H1 (cell line): Measurements from ENCODE around the gene NOS1AP. TPM values are rescaled to one million over a fixed set of nuclear protein-coding genes. Genes with fewer than 3 reads are reported as not detected.

ENCODE experiments used
- CTCF ChIA-PET: fragments of 300-600 bp; sonication (Branson Sonifier 250); formaldehyde crosslinking; loops from one replicate; lab custom pipeline; 2021; ENCODE audit not compliant: partially characterized antibody; lab: Charles Lee
- POLR2A ChIA-PET: fragments of 300-600 bp; sonication (Branson Sonifier 250); formaldehyde crosslinking; loops from one replicate; lab custom pipeline; 2021; ENCODE audit warnings: inconsistent platforms; ENCODE audit not compliant: partially characterized antibody; lab: Charles Lee
- DNase-seq, 2 experiments: peaks; one replicate each; pipeline versions ENCODE4 v3.0.0 to v3.0.0-alpha.2; 2010 to 2022; ENCODE audit warnings: low spot score in 2 of 2, low read depth in 1 of 2, mixed read lengths in 1 of 2
- FAIRE-seq: peaks from 2 replicates; lab custom pipeline; 2011; peaks lifted over from hg19 to GRCh38; lab: Jason Lieb, UNC
- H2AFZ ChIP-seq: 2 replicates; pipeline ENCODE4 v1.8.1; 2012; ENCODE audit warnings: low read length, inconsistent platforms
- H2AK5ac ChIP-seq: 2 replicates; pipeline ENCODE4 v1.6.1; 2013; ENCODE audit warnings: low read depth, low read length
- H2BK120ac ChIP-seq: replicated peaks from 2 replicates; pipeline ENCODE3; 2013; ENCODE audit warnings: low read depth, low read length, inconsistent platforms
- H2BK12ac ChIP-seq: 2 replicates; pipeline ENCODE4 v1.6.1; 2013; ENCODE audit warnings: low read depth, low read length
- H2BK15ac ChIP-seq: 2 replicates; pipeline ENCODE4 v1.6.1; 2013; ENCODE audit warnings: low read length
- H2BK20ac ChIP-seq: 2 replicates; pipeline ENCODE4 v1.6.1; 2013; ENCODE audit warnings: low read length
- H2BK5ac ChIP-seq: 2 replicates; pipeline ENCODE4 v1.6.1; 2013; ENCODE audit warnings: low read depth, low read length
- H3K14ac ChIP-seq: 2 replicates; pipeline ENCODE4 v1.6.1; 2013; ENCODE audit warnings: inconsistent platforms; ENCODE audit not compliant: insufficient read length
- H3K18ac ChIP-seq: 2 replicates; pipeline ENCODE4 v1.6.1; 2013; ENCODE audit warnings: low read length; ENCODE audit errors: extremely low read depth
- H3K23ac ChIP-seq: 2 replicates; pipeline ENCODE4 v1.6.1; 2013; ENCODE audit warnings: inconsistent platforms; ENCODE audit not compliant: insufficient read length
- H3K23me2 ChIP-seq: 2 replicates; pipeline ENCODE4 v1.6.1; 2013; ENCODE audit warnings: low read depth, low read length
- H3K27ac ChIP-seq: 2 replicates; pipeline ENCODE4 v1.6.1; 2011; ENCODE audit warnings: low read depth, low read length, inconsistent platforms
- H3K27me3 ChIP-seq, 4 experiments: replicated peaks in 1 of 4; 1 replicate in 1 of 4; 2 replicates in 3 of 4; pipeline versions ENCODE4 v1.6.1 to v1.8.1; 2011 to 2013; ENCODE audit warnings: low read length in 3 of 4, mild to moderate bottlenecking in 3 of 4, inconsistent platforms in 2 of 4, mixed read lengths in 2 of 4, moderate library complexity in 1 of 4; ENCODE audit not compliant: control insufficient read depth in 3 of 4, insufficient read depth in 3 of 4; ENCODE audit errors: extremely low read depth in 1 of 4
- H3K36me3 ChIP-seq, 4 experiments: 2 replicates each; pipeline versions ENCODE4 v1.6.1 to v1.8.1; 2011 to 2013; ENCODE audit warnings: mild to moderate bottlenecking in 4 of 4, low read length in 3 of 4, moderate library complexity in 2 of 4, control low read depth in 1 of 4, inconsistent platforms in 1 of 4; ENCODE audit not compliant: insufficient read depth in 4 of 4, control insufficient read depth in 2 of 4
- H3K4ac ChIP-seq: replicated peaks from 2 replicates; pipeline ENCODE3; 2013; ENCODE audit warnings: low read length, low read depth, mixed read lengths, inconsistent platforms; ENCODE audit not compliant: insufficient read length
- H3K4me1 ChIP-seq, 4 experiments: replicated peaks in 1 of 4; 1 replicate in 1 of 4; 2 replicates in 3 of 4; pipeline versions ENCODE4 v1.6.1 to v1.8.1; 2011 to 2013; ENCODE audit warnings: low read length in 3 of 4, inconsistent platforms in 2 of 4, mixed read lengths in 1 of 4; ENCODE audit not compliant: insufficient read depth in 4 of 4, control insufficient read depth in 3 of 4
- H3K4me2 ChIP-seq, 2 experiments: 2 replicates each; pipeline versions ENCODE4 v1.6.1 to v1.8.1; 2011 to 2013; ENCODE audit warnings: low read depth in 2 of 2, low read length in 2 of 2, control low read depth in 1 of 2, inconsistent platforms in 1 of 2, mild to moderate bottlenecking in 1 of 2; ENCODE audit not compliant: insufficient read depth in 1 of 2
- H3K4me3 ChIP-seq, 4 experiments: fragments of 200-600, 300-600 bp in 1 of 4; sonication (generic), shearing (Covaris generic), sonication (Bioruptor Twin) in 1 of 4; 2 replicates each; pipeline versions ENCODE4 v1.5.1 to v1.8.1; 2011 to 2016; ENCODE audit warnings: low read length in 4 of 4, low read depth in 3 of 4, control low read depth in 2 of 4, inconsistent platforms in 2 of 4, mild to moderate bottlenecking in 2 of 4, mixed read lengths in 1 of 4, moderate library complexity in 1 of 4; ENCODE audit not compliant: insufficient read depth in 2 of 4; ENCODE audit errors: extremely low read depth in 1 of 4
- H3K56ac ChIP-seq: replicated peaks from 2 replicates; pipeline ENCODE3; 2013; ENCODE audit warnings: low read depth, mild to moderate bottlenecking, mixed read lengths, low read length, inconsistent platforms; ENCODE audit not compliant: insufficient read length
- H3K79me1 ChIP-seq: 2 replicates; pipeline ENCODE4 v1.6.1; 2013; ENCODE audit warnings: low read depth, low read length, control low read depth
- H3K79me2 ChIP-seq, 2 experiments: 2 replicates each; pipeline versions ENCODE4 v1.6.1 to v1.8.1; 2012 to 2013; ENCODE audit warnings: low read length in 2 of 2, mild to moderate bottlenecking in 2 of 2, inconsistent platforms in 1 of 2; ENCODE audit not compliant: insufficient read depth in 2 of 2, control insufficient read depth in 1 of 2
- H3K9ac ChIP-seq, 4 experiments: replicated peaks in 1 of 4; 1 replicate in 1 of 4; 2 replicates in 3 of 4; pipeline versions ENCODE4 v1.6.1 to v1.8.1; 2011 to 2013; ENCODE audit warnings: low read depth in 3 of 4, low read length in 3 of 4, control low read depth in 2 of 4, mild to moderate bottlenecking in 2 of 4, moderate library complexity in 2 of 4, inconsistent platforms in 1 of 4; ENCODE audit errors: extremely low read depth in 1 of 4
- H3K9me3 ChIP-seq, 2 experiments: 2 replicates each; pipeline versions ENCODE4 v1.6.1 to v1.8.1; 2012 to 2013; ENCODE audit warnings: mild to moderate bottlenecking in 2 of 2, moderate library complexity in 2 of 2, control low read depth in 1 of 2, inconsistent platforms in 1 of 2, low read depth in 1 of 2, low read length in 1 of 2, mixed read lengths in 1 of 2; ENCODE audit not compliant: insufficient read depth in 2 of 2
- H4K20me1 ChIP-seq, 2 experiments: replicated peaks in 1 of 2; 2 replicates each; pipeline versions ENCODE3 to v1.8.1; 2011 to 2013; ENCODE audit warnings: inconsistent platforms in 2 of 2, low read length in 2 of 2, mild to moderate bottlenecking in 1 of 2; ENCODE audit not compliant: insufficient read depth in 2 of 2, control insufficient read depth in 1 of 2
- H4K5ac ChIP-seq: 2 replicates; pipeline ENCODE4 v1.6.1; 2013; ENCODE audit warnings: low read length, low read depth, mixed read lengths, inconsistent platforms; ENCODE audit not compliant: insufficient read length
- H4K8ac ChIP-seq: 2 replicates; pipeline ENCODE4 v1.8.0; 2013; ENCODE audit warnings: mild to moderate bottlenecking, moderate library complexity, low read length, inconsistent platforms; ENCODE audit not compliant: insufficient read depth; ENCODE audit errors: extremely low read depth
- H4K91ac ChIP-seq: replicated peaks from 2 replicates; pipeline ENCODE3; 2013; ENCODE audit warnings: low read length, mixed read lengths, inconsistent platforms; ENCODE audit not compliant: insufficient read length
- BRCA1 ChIP-seq: IDR thresholded peaks from 2 replicates; pipeline ENCODE4 v1.6.1; 2012; ENCODE audit warnings: low read depth, low read length, improper control_type of control experiment
- WGBS, 2 experiments: shearing (Covaris generic) in 1 of 2; methylation state at CpG; one replicate each; pipeline versions ENCODE4 v1.1.6 to v1.1.7; 2013 to 2015; ENCODE audit warnings: low lambda C conversion rate in 2 of 2, mixed read lengths in 2 of 2, inconsistent platforms in 1 of 2, low coverage in 1 of 2, missing lambda C conversion rate in 1 of 2; ENCODE audit not compliant: insufficient replicate concordance in 2 of 2, insufficient coverage in 1 of 2, insufficient read length in 1 of 2; ENCODE audit errors: extremely low coverage in 1 of 2, missing lambda C conversion rate in 1 of 2; 5-methylcytosine and 5-hydroxymethylcytosine counted together
- polyA plus RNA-seq, 7 experiments: library from polyadenylated mRNA; depleted of rRNA in 3 of 7; stranded (reverse) in 5 of 7; unstranded in 2 of 7; fragments of >200 nt in 5 of 7; fragments of 200-250 nt in 2 of 7; gene quantifications; 1 replicate in 5 of 7; 2 replicates in 1 of 7; 4 replicates in 1 of 7; pipeline versions ENCODE4 v1.2.1 to v1.2.3, GENCODE V29; 2011 to 2013; ENCODE audit warnings: missing spikeins in 2 of 7, mixed read lengths in 2 of 7
- total RNA-seq: library from RNA; stranded (reverse); fragmentation: NEBNext Ultra II Directional; extraction: Animal tissue kit (Norgen Biotek cat#: 25700); gene quantifications from 2 replicates; pipeline ENCODE4 v1.2.1, GENCODE V29; 2021

The NOS1AP gene
- total and polyA plus RNA-seq, 2 of the 8 experiments (the other 6 are each of a cell fraction or from before 2014, with no cell fraction given) = 2.4 to 12.1 TPM

- 71% methylated on average over 2 of the region's 2 CpGs; no CpG with 5 or more reads in 1 of the 2 experiments for WGBS, 2 experiments
- no peak overlapping the region for H2BK12ac ChIP-seq
- no peak for DNase-seq
- no peak overlapping the region for H3K56ac ChIP-seq
- H2AFZ ChIP-seq = no peak overlapping the region
- no peaks in the 10 kb centered on the region for H3K9me3 ChIP-seq
- no peak overlapping the region for H3K4me3 ChIP-seq
- H3K4me1 ChIP-seq = peaks cover 0 to 19% (median 13%) of the 10 kb centered on the region in 4 experiments; a peak in 6 of 7 replicates
- H3K23me2 ChIP-seq = no peaks in the 10 kb centered on the region; the same call in 1 of the 2 replicates
- peaks cover 2 to 22% of the 10 kb centered on the region in 2 experiments; a peak in 3 of 4 replicates for H3K79me2 ChIP-seq
- H4K5ac ChIP-seq = no peak overlapping the region
- no peak overlapping the region for H2AK5ac ChIP-seq
- H3K27ac ChIP-seq = no peak overlapping the region
- no peak for TF ChIP-seq BRCA1
- H2BK120ac ChIP-seq = no peak overlapping the region
- FAIRE-seq = no peak
- H3K23ac ChIP-seq = no peak overlapping the region
- H3K4ac ChIP-seq = no peak overlapping the region
- ChIA-PET CTCF (interaction anchor here (0.9 kb wide), 1 partner anchor 67 kb away, joined by 3 read pairs; no protein-coding TSS in a partner anchor), POLR2A (interaction anchor here (1.1 kb wide), 1 partner anchor 153 kb away, joined by 4 read pairs; no protein-coding TSS in a partner anchor)
- no peak overlapping the region for H2BK15ac ChIP-seq
- H3K79me1 ChIP-seq = no peaks in the 10 kb centered on the region; the same call in none of the 2 replicates
- H3K36me3 ChIP-seq = no peaks in the 10 kb centered on the region
- no peak overlapping the region for H3K18ac ChIP-seq
- H3K9ac ChIP-seq = no peak overlapping the region
- H3K27me3 ChIP-seq = 0 out of 7 replicates have a peak, but pooled peaks cover 0 to 3% (median 0%) of the 10 kb centered on the region in 4 experiments
- H3K4me2 ChIP-seq = no peak overlapping the region
- no peak overlapping the region for H4K8ac ChIP-seq
- no peak overlapping the region for H2BK20ac ChIP-seq
- no peak overlapping the region for H2BK5ac ChIP-seq
- no peaks in the 10 kb centered on the region for H4K20me1 ChIP-seq
- no peak overlapping the region for H4K91ac ChIP-seq
- H3K14ac ChIP-seq = no peak overlapping the region
Observed at GRCh38 chr1:162223488-162223887, 154.0 kb downstream of the NOS1AP start.
